HepG2 (cell line): ENCODE results near the gene EXOC6B. TPM values are rescaled to one million over a fixed set of nuclear protein-coding genes. Genes with fewer than 3 reads are reported as not detected.

Source experiments
- ATAC-seq: fragments of 200-7000 bp; cut with Tn5 transposase; 3 replicates; pipeline ENCODE4 v1.9.1; 2020; ENCODE audit warnings: mild to moderate bottlenecking, moderate library complexity
- BruUV-seq: library from RNA; stranded (reverse); fragments of 400-500 nt; replicated peaks from 2 replicates; lab custom pipeline; 2021; lab: Mats Ljungman, UMichigan
- CTCF ChIA-PET: fragments of 300-600 bp; formaldehyde crosslinking; extraction: SDS; loops from one replicate; lab custom pipeline; 2021; ENCODE audit warnings: low total read pairs, inconsistent platforms, low intra/inter-chr PET ratio; lab: Yijun Ruan, JAX
- POLR2A ChIA-PET: fragments of 350-600 bp; sonication (Branson Sonifier 250); formaldehyde crosslinking; loops from one replicate; lab custom pipeline; 2020; ENCODE audit warnings: antibody characterized with exemption, inconsistent platforms; lab: Yijun Ruan, JAX
- DNase-seq: peaks from one replicate; pipeline ENCODE4 v3.0.0-alpha.2; 2015; ENCODE audit warnings: low spot score
- FAIRE-seq: peaks from 3 replicates; lab custom pipeline; 2011; peaks lifted over from hg19 to GRCh38; lab: Jason Lieb, UNC
- H2AFZ ChIP-seq: one replicate; pipeline ENCODE4 v1.6.1; 2011; ENCODE audit warnings: low read length, inconsistent platforms
- H3K27ac ChIP-seq: fragments of 300-600 bp; 3 replicates; pipeline ENCODE4 v1.8.0; 2011; ENCODE audit warnings: mixed run types, mild to moderate bottlenecking, mixed read lengths, low read length, inconsistent platforms; ENCODE audit not compliant: insufficient read depth; ENCODE audit errors: extremely low read length
- H3K27me3 ChIP-seq, 2 experiments: fragments of 200-600 bp in 1 of 2; 2 replicates in 1 of 2; 3 replicates in 1 of 2; pipeline versions ENCODE4 v1.6.0 to v1.8.0; 2011; ENCODE audit warnings: low read length in 2 of 2, mild to moderate bottlenecking in 2 of 2, moderate library complexity in 2 of 2, inconsistent platforms in 1 of 2; ENCODE audit not compliant: insufficient read depth in 2 of 2, control insufficient read depth in 1 of 2
- H3K36me3 ChIP-seq, 2 experiments: fragments of 200-600 bp in 1 of 2; replicated peaks in 1 of 2; 2 replicates in 1 of 2; 3 replicates in 1 of 2; pipeline versions ENCODE4 v1.5.1 to v1.8.0; 2011; ENCODE audit warnings: low read length in 2 of 2, inconsistent platforms in 1 of 2; ENCODE audit not compliant: insufficient read depth in 2 of 2, control insufficient read depth in 1 of 2
- H3K4me1 ChIP-seq: 2 replicates; pipeline ENCODE4 v1.5.1; 2012; ENCODE audit warnings: low read length, inconsistent platforms; ENCODE audit not compliant: insufficient read depth
- H3K4me2 ChIP-seq: 2 replicates; pipeline ENCODE4 v1.6.0; 2011; ENCODE audit warnings: low read depth, low read length, inconsistent platforms
- H3K4me3 ChIP-seq, 3 experiments: fragments of 200-600 bp in 1 of 3; sonication (generic), shearing (Covaris generic) in 1 of 3; replicated peaks in 1 of 3; 2 replicates each; pipeline ENCODE4 v1.5.1; 2011 to 2016; ENCODE audit warnings: low read length in 3 of 3, inconsistent platforms in 2 of 3, low read depth in 2 of 3, mild to moderate bottlenecking in 2 of 3, control low read depth in 1 of 3, mixed read lengths in 1 of 3; ENCODE audit not compliant: insufficient read depth in 1 of 3
- H3K79me2 ChIP-seq: one replicate; pipeline ENCODE4 v1.6.1; 2011; ENCODE audit warnings: low read length, inconsistent platforms; ENCODE audit not compliant: insufficient read depth
- H3K9ac ChIP-seq: 2 replicates; pipeline ENCODE4 v1.6.0; 2011; ENCODE audit warnings: mild to moderate bottlenecking, low read depth, low read length, inconsistent platforms; ENCODE audit not compliant: insufficient read depth
- H3K9me3 ChIP-seq: 2 replicates; pipeline ENCODE4 v1.5.1; 2012; ENCODE audit warnings: mild to moderate bottlenecking, low read length
- H4K20me1 ChIP-seq: 2 replicates; pipeline ENCODE4 v1.6.0; 2011; ENCODE audit warnings: inconsistent platforms, mild to moderate bottlenecking, low read length, moderate library complexity; ENCODE audit not compliant: insufficient read depth
- ERF ChIP-seq: IDR thresholded peaks from 2 replicates; pipeline ENCODE4 v1.6.1; 2018; ENCODE audit warnings: missing biosample characterization, missing genetic modification reagents
- GMEB1 ChIP-seq: sonication (generic); formaldehyde crosslinking; IDR thresholded peaks from 2 replicates; pipeline ENCODE4 v1.5.1; 2020; ENCODE audit warnings: missing genetic modification reagents, mild to moderate bottlenecking, borderline replicate concordance
- JDP2 ChIP-seq: sonication (generic); formaldehyde crosslinking; IDR thresholded peaks from 2 replicates; pipeline ENCODE4 v1.8.1; 2022; ENCODE audit warnings: missing genetic modification reagents, borderline replicate concordance
- JUN ChIP-seq: sonication (generic); formaldehyde crosslinking; IDR thresholded peaks from 2 replicates; pipeline ENCODE4 v1.4.0; 2020; ENCODE audit warnings: mild to moderate bottlenecking, missing genetic modification reagents
- MBD4 ChIP-seq: IDR thresholded peaks from 2 replicates; pipeline ENCODE4 v1.6.1; 2012; ENCODE audit warnings: low read length, inconsistent platforms, borderline replicate concordance
- SIN3A ChIP-seq: IDR thresholded peaks from 2 replicates; pipeline ENCODE4 v1.6.1; 2011; ENCODE audit warnings: low read depth, mild to moderate bottlenecking, control low read depth, low read length, borderline replicate concordance
- SMAD3 ChIP-seq: sonication (generic); formaldehyde crosslinking; IDR thresholded peaks from 2 replicates; pipeline ENCODE4 v1.4.0; 2020; ENCODE audit warnings: missing genetic modification reagents
- TCF7L2 ChIP-seq: IDR thresholded peaks from 2 replicates; pipeline ENCODE4 v1.6.1; 2011; ENCODE audit warnings: mild to moderate bottlenecking, low read depth, low read length, moderate library complexity
- ZBTB46 ChIP-seq: sonication (generic); formaldehyde crosslinking; IDR thresholded peaks from 2 replicates; pipeline ENCODE4 v1.4.0; 2020; ENCODE audit warnings: mild to moderate bottlenecking, missing genetic modification reagents, borderline replicate concordance
- ZBTB7A ChIP-seq: sonication (generic); formaldehyde crosslinking; IDR thresholded peaks from 2 replicates; pipeline ENCODE4 v1.8.0; 2022; ENCODE audit warnings: mild to moderate bottlenecking, missing genetic modification reagents
- ZGPAT ChIP-seq: IDR thresholded peaks from 2 replicates; pipeline ENCODE4 v1.6.1; 2016; ENCODE audit warnings: mild to moderate bottlenecking
- ZNF17 ChIP-seq: sonication (generic); formaldehyde crosslinking; IDR thresholded peaks from 2 replicates; pipeline ENCODE4 v1.5.0; 2020; ENCODE audit warnings: mild to moderate bottlenecking, missing genetic modification reagents
- ZNF274 ChIP-seq: sonication (generic); formaldehyde crosslinking; IDR thresholded peaks from 2 replicates; pipeline ENCODE4 v1.5.1; 2020; ENCODE audit warnings: mild to moderate bottlenecking, missing genetic modification reagents
- WGBS: methylation state at CpG from one replicate; pipeline ENCODE4 v1.1.6; 2017; ENCODE audit warnings: low lambda C conversion rate; 5-methylcytosine and 5-hydroxymethylcytosine counted together
- in situ Hi-C: cut with HindIII; loops from 2 replicates; pipeline ENCODE4 v1.10.0; 2017; ENCODE audit warnings: low pct_unique_long_range_greater_than_20kb; ENCODE audit not compliant: extremely low pct_ligation_motif_present
- intact Hi-C: fragments of 100-400 bp; cut with micrococcal nuclease; formaldehyde crosslinking; loops from one replicate; pipeline ENCODE4 v1.10.0; 2022; ENCODE audit not compliant: unreplicated experiment
- polyA plus RNA-seq, 8 experiments: library from polyadenylated mRNA; depleted of rRNA in 3 of 8; stranded (reverse) in 7 of 8; unstranded in 1 of 8; fragments of >200 nt; fragmentation: Illumina TruSeq in 4 of 8; extraction: Trizol in 4 of 8; gene quantifications; 2 replicates each; pipeline versions ENCODE4 v1.2.1 to v1.2.3, GENCODE V29; 2011 to 2016; ENCODE audit warnings: low read depth in 4 of 8, missing spikeins in 1 of 8, mixed read lengths in 1 of 8; ENCODE audit not compliant: insufficient read depth in 1 of 8
- total RNA-seq, 5 experiments: library from RNA; depleted of rRNA; stranded (reverse); fragments of >200 nt; fragmentation: Illumina TruSeq; extraction: Trizol; gene quantifications; 2 replicates each; pipeline ENCODE4 v1.2.3, GENCODE V29; 2016; ENCODE audit warnings: low read depth in 1 of 5
- TF ChIP-seq, protein P1 (sequence below): sonication (generic); formaldehyde crosslinking; IDR thresholded peaks from 2 replicates; pipeline ENCODE4 v1.4.0; 2020; ENCODE audit warnings: missing genetic modification reagents
- TF ChIP-seq, protein P2 (sequence below): fragments of 450-650 bp; IDR thresholded peaks from 2 replicates; pipeline ENCODE4 v1.6.1; 2017
- TF ChIP-seq, protein P3 (sequence below): IDR thresholded peaks from 2 replicates; pipeline ENCODE4 v1.6.1; 2016

Gene EXOC6B
- total and polyA plus RNA-seq, 2 of the 13 experiments (the other 11 are each of a cell fraction or from before 2014, with no cell fraction given): 9.1 to 15.9 TPM

DNA sequence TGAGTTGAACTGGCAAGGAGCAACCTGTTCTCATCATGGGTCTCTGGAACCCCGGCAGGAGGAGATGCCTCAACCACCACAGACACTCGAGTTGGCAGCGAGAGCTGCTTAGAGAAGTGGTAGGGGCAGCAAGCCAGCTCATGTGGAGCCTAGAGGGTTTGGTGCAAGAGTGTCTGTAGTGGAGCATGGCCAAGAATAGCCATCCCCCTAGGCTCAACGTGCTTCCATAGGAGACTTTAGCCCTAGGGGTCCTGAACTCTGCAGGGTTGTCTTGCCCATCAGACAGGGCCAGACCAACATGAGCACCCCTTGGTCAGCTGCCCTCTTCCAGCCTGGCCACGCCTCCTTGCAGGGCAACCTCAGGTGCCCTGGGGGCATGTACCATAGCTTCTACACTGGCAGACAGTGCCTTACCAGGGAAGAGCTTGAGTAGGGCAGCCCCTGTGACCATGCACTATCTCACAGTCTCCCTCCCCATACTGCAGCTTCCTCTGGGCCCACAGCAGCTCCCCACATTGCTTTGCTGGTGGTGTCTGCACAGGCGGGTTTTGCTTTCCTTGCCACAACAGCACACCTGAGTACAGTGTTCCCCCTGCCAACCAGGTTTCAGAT is 187.1 kb downstream of the EXOC6B start:
- TF ChIP-seq ERF (no peak), ZNF17 (CRISPR knock-in tag) (no peak), ZNF274 (CRISPR knock-in tag) (no peak), ZBTB7A (no peak), JDP2 (no peak), GMEB1 (CRISPR knock-in tag) (no peak), SMAD3 (CRISPR knock-in tag) (no peak), ZGPAT (no peak), JUN (CRISPR knock-in tag) (no peak), MBD4 (no peak), ZBTB46 (no peak), TCF7L2 (no peak), SIN3A (no peak)
- TF ChIP-seq, protein P1, sequence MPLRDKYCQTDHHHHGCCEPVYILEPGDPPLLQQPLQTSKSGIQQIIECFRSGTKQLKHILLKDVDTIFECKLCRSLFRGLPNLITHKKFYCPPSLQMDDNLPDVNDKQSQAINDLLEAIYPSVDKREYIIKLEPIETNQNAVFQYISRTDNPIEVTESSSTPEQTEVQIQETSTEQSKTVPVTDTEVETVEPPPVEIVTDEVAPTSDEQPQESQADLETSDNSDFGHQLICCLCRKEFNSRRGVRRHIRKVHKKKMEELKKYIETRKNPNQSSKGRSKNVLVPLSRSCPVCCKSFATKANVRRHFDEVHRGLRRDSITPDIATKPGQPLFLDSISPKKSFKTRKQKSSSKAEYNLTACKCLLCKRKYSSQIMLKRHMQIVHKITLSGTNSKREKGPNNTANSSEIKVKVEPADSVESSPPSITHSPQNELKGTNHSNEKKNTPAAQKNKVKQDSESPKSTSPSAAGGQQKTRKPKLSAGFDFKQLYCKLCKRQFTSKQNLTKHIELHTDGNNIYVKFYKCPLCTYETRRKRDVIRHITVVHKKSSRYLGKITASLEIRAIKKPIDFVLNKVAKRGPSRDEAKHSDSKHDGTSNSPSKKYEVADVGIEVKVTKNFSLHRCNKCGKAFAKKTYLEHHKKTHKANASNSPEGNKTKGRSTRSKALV (CRISPR knock-in tag): no peak
- TF ChIP-seq, protein P2, sequence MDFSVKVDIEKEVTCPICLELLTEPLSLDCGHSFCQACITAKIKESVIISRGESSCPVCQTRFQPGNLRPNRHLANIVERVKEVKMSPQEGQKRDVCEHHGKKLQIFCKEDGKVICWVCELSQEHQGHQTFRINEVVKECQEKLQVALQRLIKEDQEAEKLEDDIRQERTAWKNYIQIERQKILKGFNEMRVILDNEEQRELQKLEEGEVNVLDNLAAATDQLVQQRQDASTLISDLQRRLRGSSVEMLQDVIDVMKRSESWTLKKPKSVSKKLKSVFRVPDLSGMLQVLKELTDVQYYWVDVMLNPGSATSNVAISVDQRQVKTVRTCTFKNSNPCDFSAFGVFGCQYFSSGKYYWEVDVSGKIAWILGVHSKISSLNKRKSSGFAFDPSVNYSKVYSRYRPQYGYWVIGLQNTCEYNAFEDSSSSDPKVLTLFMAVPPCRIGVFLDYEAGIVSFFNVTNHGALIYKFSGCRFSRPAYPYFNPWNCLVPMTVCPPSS: no peak
- TF ChIP-seq, protein P3, sequence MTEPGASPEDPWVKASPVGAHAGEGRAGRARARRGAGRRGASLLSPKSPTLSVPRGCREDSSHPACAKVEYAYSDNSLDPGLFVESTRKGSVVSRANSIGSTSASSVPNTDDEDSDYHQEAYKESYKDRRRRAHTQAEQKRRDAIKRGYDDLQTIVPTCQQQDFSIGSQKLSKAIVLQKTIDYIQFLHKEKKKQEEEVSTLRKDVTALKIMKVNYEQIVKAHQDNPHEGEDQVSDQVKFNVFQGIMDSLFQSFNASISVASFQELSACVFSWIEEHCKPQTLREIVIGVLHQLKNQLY: no peak
- intact Hi-C loops (no loop called here), in situ Hi-C loops (no loop called here)
- BruUV-seq: no TSS peak
- H3K9me3 ChIP-seq: no peaks in the 10 kb centered on the region
- ChIA-PET POLR2A (no interaction called here), CTCF (no interaction called here)
- no peaks in the 10 kb centered on the region for H3K36me3 ChIP-seq
- H4K20me1 ChIP-seq: no peaks in the 10 kb centered on the region
- H3K79me2 ChIP-seq: no peaks in the 10 kb centered on the region
- no peak overlapping the region for H3K9ac ChIP-seq
- no peak overlapping the region for H3K4me2 ChIP-seq
- no peak overlapping the region for H3K4me3 ChIP-seq
- no peaks in the 10 kb centered on the region for H3K27me3 ChIP-seq
- no peak overlapping the region for H2AFZ ChIP-seq
- DNase-seq: no peak
- no peaks in the 10 kb centered on the region for H3K4me1 ChIP-seq
- no peak for ATAC-seq
- H3K27ac ChIP-seq: no peak overlapping the region
- FAIRE-seq: no peak
- 83% methylated on average over 5 of the region's 6 CpGs for WGBS
